HG03439 (cell line): ENCODE data around the gene TRIM36.

Experiments
- ATAC-seq: cut with Tn5 transposase; IDR thresholded peaks from one replicate; pipeline ENCODE4 v1.9.1; 2021; ENCODE audit warnings: mild to moderate bottlenecking, moderate library complexity; ENCODE audit not compliant: unreplicated experiment

The TRIM36 gene

DNA sequence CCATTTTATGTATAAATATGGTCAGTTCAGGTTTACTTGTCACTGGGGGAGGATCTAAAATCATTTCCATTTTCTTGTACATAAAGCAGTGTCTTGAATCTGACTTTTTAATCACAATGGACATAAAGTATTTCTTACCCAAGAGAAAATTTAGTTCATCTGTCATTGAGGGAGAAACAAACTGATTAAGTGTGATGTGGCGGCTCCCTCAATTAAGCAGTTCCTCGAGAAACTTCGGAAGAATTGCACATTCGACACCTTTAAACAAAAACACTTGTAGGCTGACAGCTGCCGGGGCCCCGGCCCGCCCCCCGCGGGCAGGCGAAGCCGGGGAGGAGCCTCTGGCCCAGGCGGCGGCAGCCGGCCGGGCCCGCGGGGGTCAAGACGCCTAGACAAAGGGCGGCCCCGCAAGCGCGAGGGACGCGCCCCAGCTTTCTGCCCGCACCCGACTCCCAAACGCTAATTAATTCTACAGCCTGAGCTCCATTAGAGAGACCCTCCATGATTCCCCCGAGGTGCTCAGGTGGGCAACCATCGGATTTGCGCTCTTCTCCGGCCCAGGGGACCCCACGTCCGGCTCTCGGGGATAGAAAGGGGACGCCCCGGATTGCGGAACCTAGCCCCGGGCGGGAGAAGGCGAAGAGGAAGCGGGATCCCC lies 750 bp downstream of the TRIM36 start:
- ATAC-seq, result no peak

DNA sequence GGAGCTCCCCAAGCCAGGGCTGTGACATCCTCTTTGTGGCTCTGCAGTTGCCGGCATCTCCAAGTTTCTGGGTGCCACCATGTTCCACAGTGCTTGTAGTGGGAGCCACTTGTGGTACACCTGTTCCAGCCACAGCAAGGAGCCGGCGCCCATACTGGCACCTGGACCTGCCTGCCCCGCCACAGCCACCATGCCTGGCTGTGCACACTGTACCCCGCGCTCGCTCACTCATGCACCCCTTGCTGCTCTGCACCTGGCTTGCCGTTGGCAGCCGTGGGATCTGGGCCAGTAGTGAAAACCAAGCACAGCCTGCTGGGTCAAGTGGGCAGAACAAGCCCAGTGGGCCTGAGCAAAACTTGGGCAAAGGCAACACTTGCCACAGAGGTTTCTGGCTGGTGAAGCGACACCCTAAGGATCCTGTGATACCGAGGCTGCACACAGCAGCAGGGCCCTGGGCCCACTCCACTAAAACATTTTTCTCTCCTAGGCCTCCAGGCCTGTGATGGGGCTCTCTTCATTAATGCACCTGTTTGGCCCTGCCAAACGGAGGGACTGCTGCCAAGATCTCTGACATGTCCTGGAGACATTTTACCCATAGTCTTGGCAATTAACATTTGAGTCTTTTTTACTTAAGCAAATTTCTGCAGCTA lies 2.8 kb downstream of the TRIM36 start:
- no peak for ATAC-seq

DNA sequence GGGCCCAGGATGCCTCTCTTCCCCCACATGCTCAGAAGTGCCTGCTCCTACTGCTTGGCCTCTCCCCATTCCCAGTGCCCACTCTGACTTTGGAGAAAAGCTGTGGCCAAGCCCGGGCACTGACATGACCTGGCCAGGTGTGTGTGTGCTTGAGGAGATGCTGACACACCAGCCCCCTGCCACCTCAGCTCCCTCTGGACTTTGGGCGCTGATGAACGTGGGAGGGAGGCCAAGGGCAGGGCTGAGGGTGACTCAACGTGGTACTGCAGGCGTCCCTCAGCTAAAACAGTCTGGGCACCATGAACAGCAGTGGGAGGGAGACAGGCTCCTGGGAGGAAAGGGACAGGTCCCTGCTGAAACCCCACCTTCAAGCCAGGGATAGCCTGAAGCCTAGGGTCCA lies 3.9 kb downstream of the TRIM36 start:
- ATAC-seq, result no peak

GRCh38 chr5:115160975-115161475 lies 8.7 kb downstream of the TRIM36 start:
- ATAC-seq, result no peak

DNA sequence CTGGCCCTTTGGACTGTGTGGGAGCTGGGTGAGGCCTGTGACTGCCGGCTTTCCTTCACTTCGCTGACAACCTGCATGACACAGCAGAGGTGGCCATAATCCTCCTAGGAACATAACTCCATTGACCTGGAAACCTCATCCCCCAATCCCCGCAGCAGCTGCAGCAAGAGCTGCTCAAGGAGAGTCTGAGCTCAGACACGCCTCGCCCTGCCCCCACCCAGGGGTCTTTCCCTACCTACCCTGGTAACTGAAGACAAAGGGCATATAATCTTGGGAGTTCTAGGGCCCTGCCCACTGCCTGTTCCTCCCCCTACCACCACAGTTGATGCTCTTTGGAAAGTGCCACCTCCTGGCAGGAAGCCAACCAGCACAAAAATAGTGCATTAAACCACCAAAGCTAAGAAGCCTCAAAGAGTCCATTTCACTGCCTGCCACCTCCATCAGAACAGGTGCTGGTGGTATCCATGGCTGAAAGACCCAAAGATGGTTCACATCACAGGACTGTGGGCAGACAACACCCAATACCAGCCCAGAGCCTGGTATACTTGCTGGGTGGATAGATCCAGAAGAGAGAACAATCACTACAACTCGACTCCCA lies 18.4 kb downstream of the TRIM36 start:
- no peak for ATAC-seq

GRCh38 chr5:115150512-115150911 lies 19.2 kb downstream of the TRIM36 start:
- ATAC-seq, result no peak

- ATAC-seq, result no peak
These were observed 22.7 kb downstream of the TRIM36 start for GRCh38 chr5:115147052-115147451.

DNA sequence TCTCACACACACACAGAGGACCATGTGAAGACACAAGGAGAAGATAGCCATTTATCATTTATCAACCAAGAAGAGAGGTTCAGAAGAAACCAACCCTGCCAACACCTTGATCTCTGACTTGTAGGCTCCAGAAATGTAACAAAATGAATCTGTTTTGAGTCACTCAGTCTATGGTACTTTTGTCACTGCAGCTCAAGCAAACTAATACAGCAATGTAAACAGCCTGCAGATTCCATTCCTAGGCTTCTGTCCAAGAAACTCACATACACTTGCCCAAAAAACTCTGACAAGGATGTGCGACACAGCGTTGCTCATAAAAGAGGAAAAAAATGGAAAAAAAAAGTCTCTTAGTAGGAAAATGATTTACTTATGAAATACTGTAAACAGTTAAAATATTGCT lies 33.4 kb downstream of the TRIM36 start:
- no peak for ATAC-seq

DNA sequence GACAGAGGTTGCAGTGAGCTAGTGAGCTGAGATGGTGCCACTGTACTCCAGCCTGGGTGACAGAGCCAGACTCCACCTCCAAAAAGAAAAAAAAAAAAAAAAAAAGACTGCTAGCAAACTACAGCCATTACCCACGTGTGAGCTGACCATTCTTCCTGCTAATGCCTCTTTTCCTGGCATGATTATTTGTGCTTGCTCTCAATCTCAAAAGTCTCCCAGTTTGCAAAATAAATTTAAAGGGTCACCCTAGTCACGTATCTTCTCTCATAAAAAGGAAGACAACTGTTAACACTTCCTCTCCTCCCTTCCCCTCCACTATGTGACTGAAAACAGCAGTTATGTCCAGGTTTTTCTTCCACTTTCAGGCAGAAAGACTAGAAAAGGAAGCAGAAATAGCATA lies 37.2 kb downstream of the TRIM36 start:
- no peak for ATAC-seq

DNA sequence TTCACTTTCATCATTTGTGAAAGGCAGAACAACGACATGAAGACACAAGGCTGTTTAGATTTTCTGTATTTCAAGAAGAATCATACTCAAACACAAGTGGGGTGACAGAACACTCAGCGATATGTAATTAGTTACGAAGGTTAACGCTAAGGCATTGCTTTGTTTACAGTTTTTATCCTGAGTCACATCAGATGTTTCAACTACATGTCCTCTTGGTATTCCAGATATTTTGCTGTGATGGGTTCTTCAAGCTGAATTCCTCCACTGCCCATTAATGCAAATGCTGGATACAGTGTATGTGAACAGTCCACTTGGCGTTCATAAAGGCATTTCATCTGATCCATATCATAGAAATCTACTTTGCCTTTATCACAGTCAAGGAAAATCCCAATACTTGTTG lies 43.4 kb downstream of the TRIM36 start:
- no peak for ATAC-seq

DNA sequence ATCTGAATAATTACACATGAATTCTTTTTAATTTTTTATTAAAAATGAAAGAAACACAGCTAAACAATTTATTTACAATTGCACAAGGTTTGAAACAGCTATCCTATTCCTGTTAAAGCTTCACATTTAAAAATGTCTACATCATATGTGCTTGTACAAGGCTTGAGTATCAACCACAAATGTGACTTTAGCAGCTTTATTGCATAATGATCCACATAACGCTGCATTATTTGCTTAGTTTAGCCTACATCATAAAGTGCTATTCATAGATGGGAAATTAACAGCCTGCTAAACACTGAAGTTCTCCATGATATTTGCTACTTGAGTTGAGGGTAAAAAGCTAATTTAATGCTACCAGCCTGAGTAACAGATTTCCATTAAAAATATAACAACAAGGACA lies 45.0 kb downstream of the TRIM36 start:
- ATAC-seq, result no peak

- no peak for ATAC-seq
These were observed 53.7 kb downstream of the TRIM36 start for GRCh38 chr5:115116001-115116400.

GRCh38 chr5:115109840-115110239 lies 59.9 kb downstream of the TRIM36 start:
- no peak for ATAC-seq

- no peak for ATAC-seq
These were observed 60.4 kb downstream of the TRIM36 start for GRCh38 chr5:115109356-115109755.

- ATAC-seq, result no peak
These were observed 69.3 kb downstream of the TRIM36 start for GRCh38 chr5:115100319-115100955.

- peak; percentile 79 for ATAC-seq
These were observed 71.5 kb downstream of the TRIM36 start for GRCh38 chr5:115098041-115098702.

DNA sequence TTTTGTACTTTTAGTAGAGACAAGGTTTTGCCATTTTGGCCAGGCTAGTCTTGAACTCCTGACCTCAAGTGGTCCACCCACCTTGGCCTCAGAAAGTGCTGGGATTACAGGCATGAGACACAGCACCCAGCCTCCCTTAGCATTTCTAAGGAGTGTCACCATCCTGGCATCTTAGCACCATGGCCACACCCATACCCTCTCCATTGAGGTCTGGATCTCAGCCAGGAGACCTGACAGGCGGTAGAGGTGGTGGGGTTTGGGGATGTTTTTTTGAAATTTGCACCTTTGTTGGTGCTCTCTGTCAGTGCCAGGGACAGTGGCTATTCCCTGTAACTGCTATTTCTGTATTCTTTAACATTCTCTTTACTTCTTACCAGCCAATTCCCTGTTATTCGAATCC lies 72.5 kb downstream of the TRIM36 start:
- ATAC-seq, result no peak

DNA sequence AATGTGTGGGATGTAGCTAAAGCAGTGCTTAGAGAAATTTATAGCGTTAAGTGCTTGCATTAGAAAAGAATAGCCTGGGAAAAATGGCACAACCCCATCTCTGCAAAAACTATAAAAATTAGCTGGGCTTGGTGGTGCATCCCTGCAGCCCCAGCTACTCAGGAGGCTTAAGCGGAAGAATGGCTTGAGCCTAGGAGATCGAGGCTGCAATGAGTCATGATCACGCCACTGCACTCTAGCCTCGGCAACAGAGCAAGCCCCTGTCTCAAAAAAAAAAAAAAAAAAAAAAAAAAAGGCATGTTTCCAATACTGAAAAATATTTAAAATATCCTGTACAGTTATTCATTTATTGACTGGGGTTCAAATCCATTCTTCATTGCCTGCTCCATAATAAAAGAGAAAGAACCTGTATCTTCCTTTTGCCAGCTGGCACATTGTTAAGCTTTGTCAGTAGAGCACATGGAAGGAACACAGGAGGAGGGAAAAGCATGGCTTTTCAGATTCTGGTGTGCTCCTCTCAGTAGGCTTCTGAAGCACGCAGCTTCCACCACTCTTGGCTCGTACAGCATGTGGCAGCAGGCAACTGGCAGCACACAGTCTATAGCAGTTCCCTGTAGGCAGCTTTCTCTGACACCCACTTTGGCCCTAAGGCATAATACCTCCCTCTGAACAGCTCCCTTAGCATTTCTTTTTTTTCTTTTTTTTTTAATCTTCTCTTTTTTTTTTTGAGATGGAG lies 73.5 kb downstream of the TRIM36 start:
- ATAC-seq, result no peak

GRCh38 chr5:115087951-115088350 lies 81.8 kb downstream of the TRIM36 start:
- no peak for ATAC-seq

GRCh38 chr5:115086473-115086872 lies 83.2 kb downstream of the TRIM36 start:
- ATAC-seq, result no peak
